CD4-positive, alpha-beta T cell (primary cell): ENCODE measurements around the gene LRRK1. TPM values are rescaled to one million over a fixed set of nuclear protein-coding genes. Genes with fewer than 3 reads are reported as not detected.

Source experiments
- ATAC-seq: fragments of 200-7000 bp; cut with Tn5 transposase; one replicate; pipeline ENCODE4 v1.10.0; 2022; ENCODE audit warnings: mild to moderate bottlenecking; ENCODE audit not compliant: poor library complexity
- CTCF ChIA-PET: fragments of 350-600 bp; sonication (Branson Sonifier 250); formaldehyde crosslinking; loops from one replicate; lab custom pipeline; 2021; ENCODE audit warnings: antibody characterized with exemption, inconsistent platforms; lab: Charles Lee
- POLR2A ChIA-PET: fragments of 350-600 bp; sonication (Branson Sonifier 250); formaldehyde crosslinking; loops from one replicate; lab custom pipeline; 2021; ENCODE audit warnings: antibody characterized with exemption, inconsistent platforms; lab: Charles Lee
- DNase-seq, 14 experiments: peaks; one replicate each; pipeline ENCODE4 v3.0.0-alpha.2; 2013 to 2020; ENCODE audit warnings: mixed read lengths in 2 of 14
- H3K27ac ChIP-seq, 2 donors: one replicate each; pipeline versions ENCODE4 v1.5.1 to v1.7.0; 2013; ENCODE audit warnings: low read length in 2 of 2, low read depth in 1 of 2, mild to moderate bottlenecking in 1 of 2
- H3K27me3 ChIP-seq, 2 experiments: 1 replicate in 1 of 2; 2 replicates in 1 of 2; pipeline versions ENCODE4 v1.6.1 to v1.7.0; 2013; ENCODE audit warnings: low read length in 2 of 2, control low read depth in 1 of 2, mild to moderate bottlenecking in 1 of 2, moderate library complexity in 1 of 2; ENCODE audit not compliant: insufficient read depth in 2 of 2, control insufficient read depth in 1 of 2
- H3K36me3 ChIP-seq: one replicate; pipeline ENCODE4 v1.6.1; 2013; ENCODE audit warnings: low read length, control low read depth; ENCODE audit not compliant: insufficient read depth
- H3K4me1 ChIP-seq: one replicate; pipeline ENCODE4 v1.6.1; 2013; ENCODE audit warnings: low read length, control low read depth; ENCODE audit not compliant: insufficient read depth
- H3K4me3 ChIP-seq: one replicate; pipeline ENCODE4 v1.5.1; 2013; ENCODE audit warnings: mild to moderate bottlenecking, low read length, moderate library complexity
- H3K9me3 ChIP-seq, 2 experiments: 1 replicate in 1 of 2; 2 replicates in 1 of 2; pipeline versions ENCODE4 v1.6.1 to v1.7.0; 2013; ENCODE audit warnings: low read length in 2 of 2, mild to moderate bottlenecking in 2 of 2, control low read depth in 1 of 2, moderate library complexity in 1 of 2; ENCODE audit not compliant: control insufficient read depth in 1 of 2, insufficient read depth in 1 of 2
- H3K27ac Mint-ChIP-seq: one replicate; pipeline ENCODE4 v1.8.0; 2020; ENCODE audit warnings: mixed read lengths
- H3K27me3 Mint-ChIP-seq: one replicate; pipeline ENCODE4 v1.8.0; 2021; ENCODE audit warnings: mixed read lengths
- H3K36me3 Mint-ChIP-seq: one replicate; pipeline ENCODE4 v1.8.0; 2021; ENCODE audit warnings: low read depth, mixed read lengths
- H3K4me1 Mint-ChIP-seq: one replicate; pipeline ENCODE4 v1.8.0; 2021; ENCODE audit warnings: low read depth, mixed read lengths
- H3K4me3 Mint-ChIP-seq: one replicate; pipeline ENCODE4 v1.8.0; 2020; ENCODE audit warnings: mild to moderate bottlenecking, mixed read lengths
- H3K9me3 Mint-ChIP-seq: one replicate; pipeline ENCODE4 v1.8.0; 2020; ENCODE audit warnings: mixed read lengths
- CTCF ChIP-seq: fragments of 200-600 bp; IDR thresholded peaks from one replicate; pipeline ENCODE4 v1.8.0; 2022; ENCODE audit warnings: antibody characterized with exemption, mild to moderate bottlenecking
- intact Hi-C, 2 experiments: fragments of 100-400 bp; cut with DNase I in 1 of 2; cut with micrococcal nuclease in 1 of 2; formaldehyde crosslinking; loops; one replicate each; pipeline versions ENCODE4 v1.15.1 to v1.9.0; 2023 to 2025; cut with DNase I, micrococcal nuclease
- total RNA-seq, 174 experiments: library from RNA in 2 of 174; stranded (reverse) in 2 of 174; gene quantifications; one replicate each; pipeline ENCODE4 v1.2.3 and lab custom pipeline; 2021 to 2026

LRRK1 gene
- total RNA-seq, 2 experiments from 2014 or later, result 0.60 to 0.73 TPM

GRCh38 chr15:100928632-100929280, 9.6 kb downstream of the LRRK1 start:
- no peak overlapping the region for H3K4me3 Mint-ChIP-seq
- no peaks in the 10 kb centered on the region for H3K9me3 ChIP-seq
- no peaks in the 10 kb centered on the region for H3K4me1 Mint-ChIP-seq
- CTCF ChIA-PET, result interaction anchor here (1.0 kb wide), 1 partner anchor 78 kb away, joined by 3 read pairs; no protein-coding TSS in a partner anchor
- DNase-seq (no peak), ATAC-seq (no peak)
- intact Hi-C loops, result no loop called here
- no peaks in the 10 kb centered on the region for H3K36me3 Mint-ChIP-seq
- no peaks in the 10 kb centered on the region for H3K4me1 ChIP-seq
- H3K27me3 ChIP-seq, result peaks cover 0 to 3% of the 10 kb centered on the region in 2 experiments
- no peak overlapping the region for H3K4me3 ChIP-seq
- no peaks in the 10 kb centered on the region for H3K36me3 ChIP-seq
- H3K9me3 Mint-ChIP-seq, result no peaks in the 10 kb centered on the region
- H3K27me3 Mint-ChIP-seq, result peaks cover 29% of the 10 kb centered on the region
- no peak overlapping the region for H3K27ac ChIP-seq
- POLR2A ChIA-PET, result interaction anchor here (0.6 kb wide), 1 partner anchor 152 kb away, joined by 3 read pairs; no protein-coding TSS in a partner anchor
- no peak for TF ChIP-seq CTCF
- no peak overlapping the region for H3K27ac Mint-ChIP-seq

- no peaks in the 10 kb centered on the region for H3K36me3 ChIP-seq
- TF ChIP-seq CTCF, result no peak
Measured at GRCh38 chr15:100929641-100930042, 10.5 kb downstream of the LRRK1 start.

DNA sequence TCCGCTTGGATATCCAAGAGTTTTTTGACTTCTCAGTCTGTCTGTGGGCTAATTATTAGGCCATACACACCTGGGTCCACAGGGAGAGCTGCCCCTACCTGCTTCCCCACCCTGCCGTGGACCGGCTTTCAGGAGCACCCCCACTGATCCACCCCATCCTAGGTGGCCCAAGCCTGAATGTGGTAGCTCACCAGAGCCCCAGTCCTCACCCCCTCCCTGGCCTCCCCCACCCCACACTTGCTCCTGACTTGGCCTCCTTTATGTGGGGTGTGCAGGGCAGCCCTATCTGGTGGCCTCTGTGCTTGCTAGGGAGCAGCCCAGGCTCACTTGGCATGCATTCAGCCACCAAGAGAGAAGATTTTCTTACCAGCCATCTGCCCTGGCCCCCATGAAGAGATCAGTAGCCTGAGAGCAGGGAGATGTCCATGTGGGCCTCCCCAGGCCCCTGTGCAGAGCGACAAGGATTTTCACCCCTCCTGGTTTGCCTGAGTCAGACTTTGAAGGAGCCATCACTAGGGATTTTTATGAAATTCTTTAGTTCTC, 11.2 kb downstream of the LRRK1 start:
- no peak for TF ChIP-seq CTCF
- no peaks in the 10 kb centered on the region for H3K9me3 ChIP-seq
- DNase-seq, result no peak
- Mint-ChIP-seq H3K27me3 (peaks cover 28% of the 10 kb centered on the region), H3K4me1 (no peaks in the 10 kb centered on the region), H3K4me3 (no peak overlapping the region), H3K36me3 (no peaks in the 10 kb centered on the region), H3K27ac (no peak overlapping the region), H3K9me3 (no peaks in the 10 kb centered on the region)
- ChIA-PET CTCF (no interaction called here), POLR2A (no interaction called here)
- H3K4me3 ChIP-seq, result no peak overlapping the region
- no peak for ATAC-seq
- no peaks in the 10 kb centered on the region for H3K36me3 ChIP-seq
- no peak overlapping the region for H3K27ac ChIP-seq
- H3K4me1 ChIP-seq, result no peaks in the 10 kb centered on the region
- intact Hi-C loops, result no loop called here
- no peaks in the 10 kb centered on the region for H3K27me3 ChIP-seq

More at GRCh38 chr15:100929641-100930042, 10.5 kb downstream of the LRRK1 start:
- POLR2A ChIA-PET, result no interaction called here
- DNase-seq, result no peak
- Mint-ChIP-seq H3K27ac (no peak overlapping the region), H3K9me3 (no peaks in the 10 kb centered on the region), H3K4me3 (no peak overlapping the region), H3K36me3 (no peaks in the 10 kb centered on the region), H3K4me1 (no peaks in the 10 kb centered on the region), H3K27me3 (peaks cover 23% of the 10 kb centered on the region)
- intact Hi-C loops, result no loop called here
- Histone ChIP-seq H3K27ac (no peak overlapping the region), H3K27me3 (no peaks in the 10 kb centered on the region), H3K4me1 (no peaks in the 10 kb centered on the region), H3K9me3 (no peaks in the 10 kb centered on the region), H3K4me3 (no peak overlapping the region)
- ATAC-seq, result no peak
- CTCF ChIA-PET, result no interaction called here
